Left lung (tissue), 10 donors: ENCODE results near the gene RNF121. TPM values are rescaled to one million over a fixed set of nuclear protein-coding genes. Genes with fewer than 3 reads are reported as not detected.

Source experiments
- ATAC-seq: fragments of 200-7000 bp; cut with Tn5 transposase; one replicate; pipeline ENCODE4 v1.9.1; 2020; ENCODE audit warnings: moderate library complexity
- DNase-seq, 4 donors: peaks; one replicate each; pipeline ENCODE4 v3.0.0-alpha.2; 2013 to 2020
- H3K27ac ChIP-seq, 2 donors: fragments of 200-600 bp; sonication (generic) in 1 of 2; one replicate each; pipeline versions ENCODE4 v1.5.0 to v1.8.0; 2020 to 2021
- H3K27me3 ChIP-seq, 2 donors: fragments of 200-600 bp; sonication (generic) in 1 of 2; one replicate each; pipeline versions ENCODE4 v1.5.0 to v1.8.0; 2020 to 2021
- H3K36me3 ChIP-seq, 2 donors: fragments of 200-600 bp; sonication (generic) in 1 of 2; one replicate each; pipeline versions ENCODE4 v1.5.0 to v1.8.0; 2020 to 2021
- H3K4me1 ChIP-seq, 2 donors: fragments of 200-600 bp; one replicate each; pipeline ENCODE4 v1.8.0; 2021
- H3K4me3 ChIP-seq, 2 donors: fragments of 200-600 bp; sonication (generic) in 1 of 2; one replicate each; pipeline versions ENCODE4 v1.5.0 to v1.8.0; 2020 to 2021; ENCODE audit warnings: mild to moderate bottlenecking in 1 of 2
- H3K9me3 ChIP-seq, 2 donors: fragments of 200-600 bp; sonication (generic) in 1 of 2; one replicate each; pipeline versions ENCODE4 v1.5.0 to v1.8.0; 2020 to 2021
- intact Hi-C, 2 donors: fragments of 100-400 bp; cut with DNase I; formaldehyde crosslinking; loops; one replicate each; pipeline versions ENCODE4 v1.11.2 to v1.14.2; 2022
- polyA plus RNA-seq, 6 donors: library from polyadenylated mRNA; unstranded; fragments of 120-200 nt; gene quantifications; one replicate each; pipeline ENCODE4 v1.2.1, GENCODE V29; 2013; ENCODE audit not compliant: insufficient read length in 6 of 6
- total RNA-seq, 2 donors: library from RNA; stranded (reverse); fragmentation: NEBNext Ultra II Directional; extraction: Animal tissue kit (Norgen Biotek cat#: 25700); gene quantifications; one replicate each; pipeline ENCODE4 v1.2.1, GENCODE V29; 2021
- TF ChIP-seq, protein P1 (sequence below), 2 donors: fragments of 200-600 bp; sonication (generic) in 1 of 2; IDR thresholded peaks; one replicate each; pipeline versions ENCODE4 v1.5.0 to v1.8.0; 2021; ENCODE audit warnings: antibody characterized with exemption in 2 of 2
- donor health status: DM: no; HTN: yes; CAD: no.
- donor health status: DM: no; HTN: no; CAD: no.

The RNF121 gene
- total and polyA plus RNA-seq, 8 donors, result 30.3 to 40.6 (median 33.8) TPM

DNA sequence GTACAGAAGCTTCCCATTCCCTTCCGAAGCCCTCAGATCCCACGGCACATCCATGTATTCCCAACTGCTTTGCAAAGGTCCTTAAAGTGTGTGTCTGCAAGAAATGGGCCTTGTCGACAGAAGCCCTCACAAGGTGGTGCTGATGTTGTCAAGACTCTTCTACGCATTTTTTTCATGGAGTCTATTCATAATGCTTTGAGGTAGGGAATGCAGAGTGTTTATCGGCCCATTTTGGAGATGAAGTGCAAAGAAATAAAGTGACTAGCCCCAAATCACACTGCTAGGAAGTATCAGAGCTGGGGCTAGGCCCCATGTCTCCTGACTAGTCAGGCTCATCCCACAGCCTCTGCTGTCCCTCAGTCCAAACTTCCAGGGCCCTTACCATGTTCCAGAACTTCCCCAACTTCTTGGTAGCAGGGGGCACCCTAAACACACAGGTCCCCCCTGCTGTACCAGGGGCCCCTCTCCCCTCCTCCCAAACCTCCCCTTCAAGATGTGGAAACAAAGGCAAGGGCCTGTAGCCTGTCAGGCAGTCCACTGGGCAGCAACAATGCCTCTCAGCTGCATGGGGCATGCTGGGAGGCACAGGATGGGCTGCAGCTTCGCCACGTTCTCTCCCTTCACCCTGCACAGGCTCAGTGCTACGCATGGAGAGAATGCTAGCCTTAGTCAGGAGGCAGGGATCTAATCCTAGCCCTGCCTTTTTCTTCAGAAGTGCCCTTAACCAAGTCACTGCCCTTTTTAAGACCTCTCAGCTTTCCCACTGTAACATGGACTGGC lies 77.7 kb downstream of the RNF121 start:
- Histone ChIP-seq H3K36me3 (peaks cover 3 to 100% of the 10 kb centered on the region in 2 donors), H3K27ac (no peak overlapping the region), H3K27me3 (no peaks in the 10 kb centered on the region), H3K9me3 (no peaks in the 10 kb centered on the region), H3K4me1 (no peaks in the 10 kb centered on the region), H3K4me3 (no peak overlapping the region)
- TF ChIP-seq, protein P1, sequence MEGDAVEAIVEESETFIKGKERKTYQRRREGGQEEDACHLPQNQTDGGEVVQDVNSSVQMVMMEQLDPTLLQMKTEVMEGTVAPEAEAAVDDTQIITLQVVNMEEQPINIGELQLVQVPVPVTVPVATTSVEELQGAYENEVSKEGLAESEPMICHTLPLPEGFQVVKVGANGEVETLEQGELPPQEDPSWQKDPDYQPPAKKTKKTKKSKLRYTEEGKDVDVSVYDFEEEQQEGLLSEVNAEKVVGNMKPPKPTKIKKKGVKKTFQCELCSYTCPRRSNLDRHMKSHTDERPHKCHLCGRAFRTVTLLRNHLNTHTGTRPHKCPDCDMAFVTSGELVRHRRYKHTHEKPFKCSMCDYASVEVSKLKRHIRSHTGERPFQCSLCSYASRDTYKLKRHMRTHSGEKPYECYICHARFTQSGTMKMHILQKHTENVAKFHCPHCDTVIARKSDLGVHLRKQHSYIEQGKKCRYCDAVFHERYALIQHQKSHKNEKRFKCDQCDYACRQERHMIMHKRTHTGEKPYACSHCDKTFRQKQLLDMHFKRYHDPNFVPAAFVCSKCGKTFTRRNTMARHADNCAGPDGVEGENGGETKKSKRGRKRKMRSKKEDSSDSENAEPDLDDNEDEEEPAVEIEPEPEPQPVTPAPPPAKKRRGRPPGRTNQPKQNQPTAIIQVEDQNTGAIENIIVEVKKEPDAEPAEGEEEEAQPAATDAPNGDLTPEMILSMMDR (IDR thresholded peaks at IDR 0.05), result no peak
- ATAC-seq (no peak), DNase-seq (no peak)
- intact Hi-C loops, result no loop called here

DNA sequence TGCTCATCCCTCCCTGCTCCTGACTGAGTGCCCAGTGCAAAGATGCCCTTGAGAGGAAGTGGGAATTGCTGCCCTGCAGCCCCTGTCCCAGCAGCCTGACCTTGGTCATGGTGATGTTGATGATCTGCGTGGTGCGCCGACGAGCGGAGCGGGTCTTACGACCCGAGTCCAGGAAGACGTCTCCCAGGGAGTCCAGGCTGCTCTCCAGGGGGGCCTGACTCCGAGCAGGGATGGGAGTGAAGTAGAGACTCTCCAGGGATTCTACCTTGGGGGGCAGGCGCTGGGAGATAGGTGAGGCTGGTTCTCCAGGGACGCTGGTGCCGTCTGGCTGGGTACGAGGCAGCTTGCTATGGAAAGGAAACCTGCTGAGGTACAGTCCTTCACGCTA lies 78.2 kb downstream of the RNF121 start:
- DNase-seq, result no peak
- no peak for ATAC-seq
- no peak overlapping the region for H3K4me3 ChIP-seq
- H3K36me3 ChIP-seq, result peaks cover 3 to 100% of the 10 kb centered on the region in 2 donors
- TF ChIP-seq, protein P1 (IDR thresholded peaks at IDR 0.05), result no peak
- H3K4me1 ChIP-seq, result no peaks in the 10 kb centered on the region
- no peak overlapping the region for H3K27ac ChIP-seq
- intact Hi-C loops, result no loop called here
- H3K27me3 ChIP-seq, result no peaks in the 10 kb centered on the region
- no peaks in the 10 kb centered on the region for H3K9me3 ChIP-seq

- Histone ChIP-seq H3K9me3 (no peaks in the 10 kb centered on the region), H3K27me3 (no peaks in the 10 kb centered on the region), H3K4me1 (peaks cover 0 to 2% of the 10 kb centered on the region in 2 donors), H3K36me3 (peaks cover 3 to 100% of the 10 kb centered on the region in 2 donors), H3K4me3 (no peak overlapping the region), H3K27ac (no peak overlapping the region)
- no peak for DNase-seq
- no peak for ATAC-seq
- intact Hi-C loops, result no loop called here
- TF ChIP-seq, protein P1 (IDR thresholded peaks at IDR 0.05), result no peak
These were observed 78.7 kb downstream of the RNF121 start for GRCh38 chr11:72007587-72007986.

DNA sequence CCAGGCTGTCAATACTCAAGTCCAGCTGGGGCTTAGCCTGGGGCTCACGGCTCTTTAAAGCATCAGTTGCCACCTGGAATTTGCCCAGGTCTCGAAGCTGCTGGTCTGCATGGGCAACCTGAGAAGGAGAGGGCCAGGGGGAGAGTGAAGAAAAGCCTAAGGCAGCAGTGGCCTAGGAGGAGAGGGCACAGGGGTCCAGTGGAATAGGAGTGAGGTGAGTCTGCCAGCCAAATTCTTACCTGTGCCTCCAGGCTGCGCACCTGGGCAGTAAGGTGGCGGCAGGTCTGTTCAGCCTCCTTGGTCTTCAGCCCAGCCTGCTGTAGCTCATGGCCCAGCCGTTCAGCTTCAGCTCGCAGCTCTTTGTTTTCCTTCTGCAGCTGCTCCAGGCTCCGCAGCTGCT lies 79.9 kb downstream of the RNF121 start:
- Histone ChIP-seq H3K27me3 (no peaks in the 10 kb centered on the region), H3K4me1 (peaks cover 7 to 9% of the 10 kb centered on the region in 2 donors), H3K27ac (no peak overlapping the region), H3K9me3 (no peaks in the 10 kb centered on the region), H3K4me3 (no peak overlapping the region), H3K36me3 (peaks cover 3 to 100% of the 10 kb centered on the region in 2 donors)
- TF ChIP-seq, protein P1 (IDR thresholded peaks at IDR 0.05), result no peak
- ATAC-seq (no peak), DNase-seq (no peak)
- intact Hi-C loops, result no loop called here

DNA sequence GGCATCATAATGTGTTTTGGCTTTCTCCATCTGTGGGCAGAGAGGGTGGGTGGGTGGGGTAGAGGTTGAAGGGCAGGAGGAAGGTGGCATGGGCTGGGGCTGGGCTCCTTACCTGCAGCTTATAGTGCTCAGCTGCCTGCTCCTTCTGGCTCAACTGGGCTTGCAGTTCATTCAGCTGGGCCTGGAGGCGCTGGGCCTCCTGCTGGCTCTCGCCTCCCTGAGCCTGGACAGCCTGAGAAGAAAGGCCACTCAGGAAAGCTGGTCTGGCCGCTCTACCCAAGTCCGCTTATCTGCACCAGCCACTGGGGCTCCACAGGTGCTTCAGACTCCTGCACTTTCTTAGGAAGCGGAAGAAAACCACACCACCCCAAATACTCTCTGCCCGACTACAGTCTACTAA lies 80.3 kb downstream of the RNF121 start:
- no peak overlapping the region for H3K27ac ChIP-seq
- H3K36me3 ChIP-seq, result peaks cover 3 to 100% of the 10 kb centered on the region in 2 donors

More for the DNA sequence above, 80.3 kb downstream of the RNF121 start:
- DNase-seq (no peak), ATAC-seq (no peak)
- peaks cover 7 to 13% of the 10 kb centered on the region in 2 donors for H3K4me1 ChIP-seq
- TF ChIP-seq, protein P1 (IDR thresholded peaks at IDR 0.05), result no peak
- H3K4me3 ChIP-seq, result no peak overlapping the region
- intact Hi-C loops, result no loop called here
- no peaks in the 10 kb centered on the region for H3K9me3 ChIP-seq
- H3K27me3 ChIP-seq, result no peaks in the 10 kb centered on the region
